ENCODE measurements around the gene KCND2.

The KCND2 gene

GRCh38 chr7:120280743-120281142 lies 7.8 kb downstream of the KCND2 start:
- no peak for TF ChIP-seq SIN3A (IDR thresholded peaks at IDR 0.05; ENCODE audit: borderline replicate concordance, insufficient read depth, low read length)
- TF ChIP-seq FOXP2 (optimal IDR thresholded peaks at IDR 0.05; ENCODE audit: borderline replicate concordance, extremely low read depth, extremely low read length, insufficient read depth): no peak
- TF ChIP-seq TAF1 (IDR thresholded peaks at IDR 0.05; ENCODE audit: borderline replicate concordance, insufficient read depth, low read length): no peak
- no peak for TF ChIP-seq REST (IDR thresholded peaks at IDR 0.05; ENCODE audit: insufficient read depth in 1 of 2, low read depth in 2 of 2, low read length in 2 of 2)
- TF ChIP-seq POLR2AphosphoS5 (IDR thresholded peaks at IDR 0.05; ENCODE audit: low read depth, low read length): no peak

- TF ChIP-seq FOXP2 (optimal IDR thresholded peaks at IDR 0.05; ENCODE audit: borderline replicate concordance, extremely low read depth, extremely low read length, insufficient read depth) (no peak), REST (IDR thresholded peaks at IDR 0.05; ENCODE audit: insufficient read depth in 1 of 2, low read depth in 2 of 2, low read length in 2 of 2) (no peak), POLR2AphosphoS5 (IDR thresholded peaks at IDR 0.05; ENCODE audit: low read depth, low read length) (no peak), TAF1 (IDR thresholded peaks at IDR 0.05; ENCODE audit: borderline replicate concordance, insufficient read depth, low read length) (no peak), SIN3A (IDR thresholded peaks at IDR 0.05; ENCODE audit: borderline replicate concordance, insufficient read depth, low read length) (no peak)
Observed at GRCh38 chr7:120293027-120293426, 20.1 kb downstream of the KCND2 start.

- no peak for TF ChIP-seq REST (IDR thresholded peaks at IDR 0.05; ENCODE audit: insufficient read depth in 1 of 2, low read depth in 2 of 2, low read length in 2 of 2)
Observed at GRCh38 chr7:120302190-120302589, 29.2 kb downstream of the KCND2 start.

GRCh38 chr7:120303105-120303504 lies 30.1 kb downstream of the KCND2 start:
- TF ChIP-seq SIN3A (IDR thresholded peaks at IDR 0.05; ENCODE audit: borderline replicate concordance, insufficient read depth, low read length) (no peak), REST (IDR thresholded peaks at IDR 0.05; ENCODE audit: insufficient read depth in 1 of 2, low read depth in 2 of 2, low read length in 2 of 2) (no peak), TAF1 (IDR thresholded peaks at IDR 0.05; ENCODE audit: borderline replicate concordance, insufficient read depth, low read length) (no peak), POLR2AphosphoS5 (IDR thresholded peaks at IDR 0.05; ENCODE audit: low read depth, low read length) (no peak)

- TF ChIP-seq TAF1 (IDR thresholded peaks at IDR 0.05; ENCODE audit: borderline replicate concordance, insufficient read depth, low read length): no peak
Observed at GRCh38 chr7:120304674-120305073, 31.7 kb downstream of the KCND2 start.

Measured in PFSK-1 (cell line).